IMR-90 (cell line): Measurements from ENCODE around the gene SLC22A12. TPM values are rescaled to one million over a fixed set of nuclear protein-coding genes. Genes with fewer than 3 reads are reported as not detected.

Source experiments
- ATAC-seq: fragments of 200-7000 bp; cut with Tn5 transposase; 2 replicates; pipeline ENCODE4 v1.9.1; 2020; ENCODE audit warnings: low read depth, mild to moderate bottlenecking, moderate library complexity
- BruUV-seq: library from RNA; stranded (reverse); fragments of 400-500 nt; replicated peaks from 2 replicates; lab custom pipeline; 2021; lab: Mats Ljungman, UMichigan
- CTCF ChIA-PET: fragments of 300-600 bp; formaldehyde crosslinking; extraction: SDS; loops from one replicate; lab custom pipeline; 2021; ENCODE audit warnings: antibody characterized with exemption; lab: Yijun Ruan, JAX
- POLR2A ChIA-PET: fragments of 300-600 bp; sonication (Branson Sonifier 250); formaldehyde crosslinking; loops from one replicate; lab custom pipeline; 2022; ENCODE audit warnings: antibody characterized with exemption; ENCODE audit not compliant: unreplicated experiment; lab: Charles Lee
- DNase-seq: peaks from one replicate; pipeline ENCODE4 v3.0.0; 2013
- H2AFZ ChIP-seq: replicated peaks from 2 replicates; pipeline ENCODE3; 2013; ENCODE audit warnings: low read length, mild to moderate bottlenecking; ENCODE audit not compliant: poor library complexity
- H2AK5ac ChIP-seq: 2 replicates; pipeline ENCODE4 v1.6.1; 2013; ENCODE audit warnings: low read depth, low read length, inconsistent platforms
- H2AK9ac ChIP-seq: replicated peaks from 2 replicates; pipeline ENCODE3; 2013; ENCODE audit warnings: mild to moderate bottlenecking, low read depth, low read length, moderate library complexity; ENCODE audit not compliant: poor library complexity
- H2BK120ac ChIP-seq: 2 replicates; pipeline ENCODE4 v1.6.1; 2013; ENCODE audit warnings: low read depth, low read length, inconsistent platforms
- H2BK15ac ChIP-seq: 3 replicates; pipeline ENCODE4 v1.6.1; 2013; ENCODE audit warnings: low read depth, low read length, inconsistent platforms
- H2BK20ac ChIP-seq: 2 replicates; pipeline ENCODE4 v1.6.1; 2013; ENCODE audit warnings: low read depth, mild to moderate bottlenecking, inconsistent platforms, low read length, moderate library complexity
- H2BK5ac ChIP-seq: 2 replicates; pipeline ENCODE4 v1.6.1; 2013; ENCODE audit warnings: mild to moderate bottlenecking, low read depth, low read length, inconsistent platforms; ENCODE audit not compliant: poor library complexity, severe bottlenecking
- H3K14ac ChIP-seq: replicated peaks from 2 replicates; pipeline ENCODE4 v1.6.1; 2013; ENCODE audit warnings: low read depth, low read length, inconsistent platforms
- H3K18ac ChIP-seq: 2 replicates; pipeline ENCODE4 v1.6.1; 2013; ENCODE audit warnings: low read depth, low read length, control low read depth
- H3K23ac ChIP-seq: 2 replicates; pipeline ENCODE4 v1.6.1; 2013; ENCODE audit warnings: low read depth, low read length, inconsistent platforms
- H3K27ac ChIP-seq: 2 replicates; pipeline ENCODE4 v1.5.1; 2013; ENCODE audit warnings: mild to moderate bottlenecking, control low read depth, low read length; ENCODE audit not compliant: insufficient read depth
- H3K27me3 ChIP-seq: 2 replicates; pipeline ENCODE4 v1.6.1; 2013; ENCODE audit warnings: low read length; ENCODE audit not compliant: control insufficient read depth, insufficient read depth
- H3K36me3 ChIP-seq: 2 replicates; pipeline ENCODE4 v1.6.1; 2013; ENCODE audit warnings: low read length, mixed read lengths; ENCODE audit not compliant: control insufficient read depth, insufficient read depth
- H3K4ac ChIP-seq: 2 replicates; pipeline ENCODE4 v1.6.1; 2013; ENCODE audit warnings: low read depth, low read length, inconsistent platforms
- H3K4me1 ChIP-seq: 2 replicates; pipeline ENCODE4 v1.6.1; 2013; ENCODE audit warnings: low read length, mixed read lengths; ENCODE audit not compliant: control insufficient read depth, insufficient read depth
- H3K4me2 ChIP-seq: 2 replicates; pipeline ENCODE4 v1.6.1; 2013; ENCODE audit warnings: low read depth, mild to moderate bottlenecking, control low read depth, low read length, moderate library complexity
- H3K4me3 ChIP-seq: 2 replicates; pipeline ENCODE4 v1.5.1; 2013; ENCODE audit warnings: low read depth, mild to moderate bottlenecking, control low read depth, low read length, moderate library complexity; ENCODE audit not compliant: insufficient read depth
- H3K56ac ChIP-seq: 2 replicates; pipeline ENCODE4 v1.6.1; 2013; ENCODE audit warnings: low read length, inconsistent platforms; ENCODE audit not compliant: insufficient read depth; ENCODE audit errors: extremely low read depth
- H3K79me1 ChIP-seq, 2 experiments: 2 replicates each; pipeline ENCODE4 v1.6.1; 2013; ENCODE audit warnings: low read length in 2 of 2, inconsistent platforms in 1 of 2, low read depth in 1 of 2
- H3K9ac ChIP-seq: 2 replicates; pipeline ENCODE4 v1.6.1; 2013; ENCODE audit warnings: low read depth, low read length, control low read depth
- H3K9me1 ChIP-seq: 2 replicates; pipeline ENCODE4 v1.6.1; 2013; ENCODE audit warnings: low read length, inconsistent platforms; ENCODE audit not compliant: insufficient read depth
- H3K9me3 ChIP-seq: 2 replicates; pipeline ENCODE4 v1.6.1; 2013; ENCODE audit warnings: low read length; ENCODE audit not compliant: control insufficient read depth, insufficient read depth
- H4K20me1 ChIP-seq: 2 replicates; pipeline ENCODE4 v1.6.1; 2013; ENCODE audit warnings: low read length, inconsistent platforms; ENCODE audit not compliant: insufficient read depth
- H4K5ac ChIP-seq: 2 replicates; pipeline ENCODE4 v1.6.1; 2013; ENCODE audit warnings: mild to moderate bottlenecking, low read depth, low read length, control low read depth
- H4K8ac ChIP-seq, 2 experiments: 2 replicates each; pipeline ENCODE4 v1.6.1; 2013; ENCODE audit warnings: low read depth in 2 of 2, low read length in 2 of 2, control low read depth in 1 of 2, inconsistent platforms in 1 of 2
- H4K91ac ChIP-seq: 2 replicates; pipeline ENCODE4 v1.6.1; 2013; ENCODE audit warnings: low read depth, low read length, inconsistent platforms; ENCODE audit not compliant: insufficient read depth
- CEBPB ChIP-seq: IDR thresholded peaks from 2 replicates; pipeline ENCODE4 v1.6.1; 2012; ENCODE audit warnings: low read depth, low read length, improper control_type of control experiment
- MXI1 ChIP-seq: IDR thresholded peaks from 2 replicates; pipeline ENCODE4 v1.6.1; 2012; ENCODE audit warnings: low read depth, mild to moderate bottlenecking, low read length, moderate library complexity, borderline replicate concordance
- WGBS, 2 experiments: methylation state at CpG; one replicate each; pipeline versions ENCODE4 v1.1.5 to v1.1.7; 2013; ENCODE audit warnings: missing lambda C conversion rate in 2 of 2; ENCODE audit not compliant: insufficient read length in 1 of 2; ENCODE audit errors: extremely low coverage in 2 of 2; 5-methylcytosine and 5-hydroxymethylcytosine counted together
- dilution Hi-C: fragments of 300-500 bp; cut with HindIII; formaldehyde crosslinking; loops from one replicate; pipeline ENCODE4 v1.14.3; 2018; ENCODE audit warnings: low sequenced_read_pairs; ENCODE audit not compliant: unreplicated experiment
- in situ Hi-C: fragments of 300-500 bp; cut with MboI; formaldehyde crosslinking; loops from 3 replicates; pipeline ENCODE4 v1.14.3; 2019; ENCODE audit warnings: low sequenced_read_pairs, inconsistent platforms, mixed read lengths
- intact Hi-C: fragments of 100-400 bp; cut with micrococcal nuclease; formaldehyde crosslinking; loops from 2 replicates; pipeline ENCODE4 v1.10.0; 2022
- polyA plus RNA-seq, 3 experiments: library from polyadenylated mRNA; depleted of rRNA; stranded (reverse); fragments of >200 nt; gene quantifications; 2 replicates each; pipeline ENCODE4 v1.2.3, GENCODE V29; 2012; ENCODE audit warnings: low replicate concordance in 1 of 3
- total RNA-seq: library from RNA; depleted of rRNA; stranded (reverse); fragments of >200 nt; gene quantifications from 2 replicates; pipeline ENCODE4 v1.2.3, GENCODE V29; 2012

The SLC22A12 gene
- total and polyA plus RNA-seq, 2 of the 4 experiments (the other 2 are of a cell fraction) = not detected

DNA sequence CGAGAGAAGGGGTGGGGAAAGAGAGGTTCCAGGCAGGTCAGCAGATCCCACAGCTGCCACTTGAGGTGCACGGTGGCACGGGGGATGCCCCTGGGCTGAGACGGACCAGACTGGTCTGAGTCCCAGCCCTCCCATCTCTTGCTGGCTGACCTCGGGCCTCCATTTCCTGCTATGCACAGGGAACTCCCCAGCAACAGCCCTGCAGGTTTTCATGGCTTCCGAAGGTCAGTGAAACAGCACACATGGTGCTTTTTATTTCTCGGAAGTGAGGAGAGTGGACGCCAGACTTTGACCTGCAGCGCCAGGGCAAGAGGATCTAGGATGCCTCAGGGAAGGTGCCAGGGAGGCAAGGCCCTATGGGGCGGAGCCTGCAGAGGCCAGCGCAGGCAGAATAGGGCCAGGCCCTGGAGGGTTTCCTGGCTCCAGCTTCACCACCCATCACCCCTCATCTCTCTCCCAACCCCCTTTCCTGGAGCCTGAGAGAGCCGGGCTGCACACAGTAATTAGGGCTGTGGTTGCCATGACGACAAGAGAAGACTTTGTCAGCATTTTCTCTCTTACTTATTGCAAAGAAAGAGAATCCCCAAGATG lies 29.5 kb downstream of the SLC22A12 start:
- ATAC-seq (no peak), DNase-seq (no peak)
- no peaks in the 10 kb centered on the region for H3K9me3 ChIP-seq
- no peak overlapping the region for H3K23ac ChIP-seq
- no peak overlapping the region for H3K9ac ChIP-seq
- BruUV-seq = no TSS peak
- no peak overlapping the region for H3K4me2 ChIP-seq
- no peak overlapping the region for H2AFZ ChIP-seq
- no peaks in the 10 kb centered on the region for H3K36me3 ChIP-seq
- H3K9me1 ChIP-seq = no peaks in the 10 kb centered on the region
- in situ Hi-C loops = no loop called here
- CTCF ChIA-PET = no interaction called here
- no peaks in the 10 kb centered on the region for H3K79me1 ChIP-seq
- peaks cover 30% of the 10 kb centered on the region for H3K27me3 ChIP-seq
- dilution Hi-C loops = no loop called here
- H3K18ac ChIP-seq = no peak overlapping the region
- no peak overlapping the region for H4K91ac ChIP-seq
- H3K4me1 ChIP-seq = no peaks in the 10 kb centered on the region
- H4K5ac ChIP-seq = no peak overlapping the region
- no peak overlapping the region for H3K4ac ChIP-seq
- WGBS, 2 experiments = 43% methylated on average over 7 of the region's 13 CpGs; no CpG with 5 or more reads in 1 of the 2 experiments
- H2BK20ac ChIP-seq = no peak overlapping the region
- no peak overlapping the region for H3K27ac ChIP-seq
- POLR2A ChIA-PET = no interaction called here
- H3K4me3 ChIP-seq = no peak overlapping the region
- H2BK5ac ChIP-seq = no peak overlapping the region
- H2AK5ac ChIP-seq = no peak overlapping the region
- no peak overlapping the region for H3K14ac ChIP-seq
- H3K56ac ChIP-seq = no peak overlapping the region
- TF ChIP-seq MXI1 (no peak), CEBPB (no peak)
- H2BK120ac ChIP-seq = no peak overlapping the region
- intact Hi-C loops = no loop called here
- H4K20me1 ChIP-seq = no peaks in the 10 kb centered on the region; the same call in 1 of the 2 replicates
- H2BK15ac ChIP-seq = no peak overlapping the region
- H4K8ac ChIP-seq = no peak overlapping the region
- H2AK9ac ChIP-seq = no peak overlapping the region
